C4-2B (cell line): ENCODE measurements around the gene UBE2Q2.

ENCODE experiments used
- CTCF ChIP-seq: fragments of 450-650 bp; conservative IDR thresholded peaks from 2 replicates; pipeline ENCODE4 v1.5.1; 2017; ENCODE audit warnings: mild to moderate bottlenecking
- ZFX ChIP-seq: fragments of 450-650 bp; IDR thresholded peaks from 2 replicates; pipeline ENCODE4 v1.6.1; 2017

DNA sequence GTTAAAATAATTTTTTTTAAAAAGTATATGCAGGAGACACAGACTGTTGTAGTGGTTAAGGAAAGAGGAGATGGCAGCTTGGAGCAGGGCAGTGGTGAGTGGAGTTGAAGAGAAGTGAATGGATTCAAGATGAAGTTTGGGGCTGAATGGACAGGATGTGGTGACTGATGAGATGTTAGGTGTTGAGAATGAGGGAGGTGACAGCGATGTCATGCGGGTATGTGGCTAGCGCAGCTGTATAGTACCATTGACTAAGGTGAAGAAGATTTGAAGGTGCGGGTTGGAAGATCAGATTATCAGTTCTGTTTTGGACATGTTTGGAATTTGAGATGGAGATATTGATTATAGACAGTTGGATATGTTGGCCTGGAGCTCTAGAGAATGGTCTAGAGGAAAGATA lies 80.5 kb downstream of the UBE2Q2 start:
- TF ChIP-seq CTCF (no peak), ZFX (no peak)
